ENCODE results near the gene GLE1.

Gene GLE1

GRCh38 chr9:128495296-128495695 lies 9.2 kb upstream of the GLE1 start:
- WGBS, 2 donors (ENCODE audit: extremely low coverage in 2 of 2, insufficient read length in 2 of 2, insufficient replicate concordance in 1 of 2), result no CpG with 5 or more reads among the region's 1 CpG

GRCh38 chr9:128495804-128496417 lies 8.6 kb upstream of the GLE1 start:
- H2AFZ ChIP-seq (ENCODE audit: low read length), result no peak overlapping the region
- no peak overlapping the region for H4K8ac ChIP-seq (ENCODE audit: low read depth, low read length)
- no peak for DNase-seq (ENCODE audit: low spot score)
- no peak overlapping the region for H3K27ac ChIP-seq (replicated peaks; ENCODE audit: low read length)
- no peak overlapping the region for H3K18ac ChIP-seq (ENCODE audit: low read length)
- H3K14ac ChIP-seq (ENCODE audit: low read length), result no peak overlapping the region
- H2BK120ac ChIP-seq (ENCODE audit: low read depth, low read length), result no peak overlapping the region
- no peak overlapping the region for H3K4ac ChIP-seq (ENCODE audit: low read length)
- no peak overlapping the region for H4K91ac ChIP-seq (ENCODE audit: low read depth, low read length, poor library complexity)
- H2BK5ac ChIP-seq (ENCODE audit: low read length), result no peak overlapping the region
- H3K27me3 ChIP-seq (ENCODE audit: control insufficient read depth in 3 of 3, insufficient read depth in 3 of 3, low read depth in 1 of 3, low read length in 3 of 3), result no peaks in the 10 kb centered on the region
- no peak overlapping the region for H3K4me2 ChIP-seq (ENCODE audit: insufficient read depth, low read length, poor library complexity, severe bottlenecking)
- no peak overlapping the region for H2BK12ac ChIP-seq (ENCODE audit: low read length)
- H3K79me1 ChIP-seq (ENCODE audit: low read depth, low read length), result no peaks in the 10 kb centered on the region
- H3K9ac ChIP-seq (ENCODE audit: low read depth, low read length, poor library complexity), result no peak overlapping the region
- peaks cover 42 to 95% of the 10 kb centered on the region in 2 donors for H3K36me3 ChIP-seq (replicated peaks in 1 of 2; ENCODE audit: control insufficient read depth in 2 of 2, insufficient read depth in 2 of 2, low read length in 2 of 2)
- no peaks in the 10 kb centered on the region for H3K4me1 ChIP-seq (ENCODE audit: control insufficient read depth in 2 of 2, insufficient read depth in 1 of 2, low read depth in 1 of 2, low read length in 2 of 2)
- H3K9me3 ChIP-seq (replicated peaks in 1 of 2; ENCODE audit: control insufficient read depth in 2 of 2, insufficient read depth in 1 of 2, low read depth in 1 of 2, low read length in 2 of 2), result no peaks in the 10 kb centered on the region
- H3K23ac ChIP-seq (ENCODE audit: low read depth, low read length, poor library complexity), result no peak overlapping the region
- WGBS, 2 donors (ENCODE audit: extremely low coverage in 2 of 2, insufficient read length in 2 of 2, insufficient replicate concordance in 1 of 2), result no CpG with 5 or more reads among the region's 6 CpGs
- no peak overlapping the region for H2AK5ac ChIP-seq (ENCODE audit: low read depth, low read length)
- no peak overlapping the region for H2BK15ac ChIP-seq (ENCODE audit: low read length)
- H3K4me3 ChIP-seq (ENCODE audit: low read length in 2 of 2), result no peak overlapping the region

More at GRCh38 chr9:128495296-128495695, 9.2 kb upstream of the GLE1 start:
- no peak for DNase-seq (ENCODE audit: low spot score)
- Histone ChIP-seq H3K27me3 (ENCODE audit: control insufficient read depth in 3 of 3, insufficient read depth in 3 of 3, low read depth in 1 of 3, low read length in 3 of 3) (no peaks in the 10 kb centered on the region), H3K4me3 (ENCODE audit: low read length in 2 of 2) (no peak overlapping the region), H4K91ac (ENCODE audit: low read depth, low read length, poor library complexity) (no peak overlapping the region), H3K14ac (ENCODE audit: low read length) (no peak overlapping the region), H2AK5ac (ENCODE audit: low read depth, low read length) (no peak overlapping the region), H2AFZ (ENCODE audit: low read length) (no peak overlapping the region), H3K27ac (replicated peaks; ENCODE audit: low read length) (no peak overlapping the region), H2BK12ac (ENCODE audit: low read length) (no peak overlapping the region), H3K23ac (ENCODE audit: low read depth, low read length, poor library complexity) (no peak overlapping the region), H3K4me1 (ENCODE audit: control insufficient read depth in 2 of 2, insufficient read depth in 1 of 2, low read depth in 1 of 2, low read length in 2 of 2) (no peaks in the 10 kb centered on the region), H2BK5ac (ENCODE audit: low read length) (no peak overlapping the region), H3K36me3 (replicated peaks in 1 of 2; ENCODE audit: control insufficient read depth in 2 of 2, insufficient read depth in 2 of 2, low read length in 2 of 2) (peaks cover 42 to 95% of the 10 kb centered on the region in 2 donors), H3K18ac (ENCODE audit: low read length) (no peak overlapping the region), H2BK15ac (ENCODE audit: low read length) (no peak overlapping the region), H4K8ac (ENCODE audit: low read depth, low read length) (no peak overlapping the region), H3K9ac (ENCODE audit: low read depth, low read length, poor library complexity) (no peak overlapping the region), H3K9me3 (replicated peaks in 1 of 2; ENCODE audit: control insufficient read depth in 2 of 2, insufficient read depth in 1 of 2, low read depth in 1 of 2, low read length in 2 of 2) (no peaks in the 10 kb centered on the region), H2BK120ac (ENCODE audit: low read depth, low read length) (no peak overlapping the region), H3K4me2 (ENCODE audit: insufficient read depth, low read length, poor library complexity, severe bottlenecking) (no peak overlapping the region), H3K4ac (ENCODE audit: low read length) (no peak overlapping the region), H3K79me1 (ENCODE audit: low read depth, low read length) (no peaks in the 10 kb centered on the region)

DNA sequence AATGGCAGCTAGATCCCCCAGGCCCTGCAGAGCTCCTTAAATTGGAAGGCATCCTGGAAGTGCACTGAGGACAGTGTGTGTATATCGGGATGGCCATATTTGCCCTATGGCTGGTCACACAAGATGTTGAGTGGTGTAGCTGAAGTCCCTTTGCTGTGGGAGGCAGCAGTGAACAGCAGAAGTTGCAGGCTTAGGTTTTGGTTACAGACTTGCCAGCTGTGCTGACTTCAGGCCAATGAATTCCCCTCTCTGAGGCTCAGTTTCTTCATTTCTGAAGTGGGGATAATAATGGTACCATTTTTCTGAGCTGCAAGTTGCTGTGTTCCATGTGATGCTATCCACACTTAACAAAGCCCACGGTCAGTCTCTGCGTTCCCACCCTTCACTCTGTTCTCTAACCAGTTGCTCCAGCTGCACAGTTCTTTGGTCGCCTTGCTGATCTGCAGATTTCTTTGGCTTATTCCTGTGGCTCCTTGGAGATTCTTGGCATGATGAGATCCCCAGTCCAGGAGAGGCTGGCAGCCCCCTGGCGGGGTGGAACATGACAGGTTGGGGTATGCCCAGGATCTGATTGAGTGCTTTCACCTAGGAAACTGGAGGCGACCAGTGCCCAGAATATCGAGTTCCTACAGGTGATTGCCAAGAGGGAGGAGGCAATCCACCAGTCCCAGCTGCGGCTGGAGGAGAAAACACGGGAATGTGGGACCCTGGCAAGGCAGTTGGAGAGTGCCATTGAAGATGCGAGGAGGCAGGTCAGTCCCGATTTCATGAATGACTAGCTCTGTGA lies 6.5 kb upstream of the GLE1 start:
- Histone ChIP-seq H3K9me3 (replicated peaks in 1 of 2; ENCODE audit: control insufficient read depth in 2 of 2, insufficient read depth in 1 of 2, low read depth in 1 of 2, low read length in 2 of 2) (no peaks in the 10 kb centered on the region), H3K9ac (ENCODE audit: low read depth, low read length, poor library complexity) (no peak overlapping the region), H2BK5ac (ENCODE audit: low read length) (no peak overlapping the region), H4K8ac (ENCODE audit: low read depth, low read length) (no peak overlapping the region), H3K36me3 (replicated peaks in 1 of 2; ENCODE audit: control insufficient read depth in 2 of 2, insufficient read depth in 2 of 2, low read length in 2 of 2) (peaks cover 40 to 94% of the 10 kb centered on the region in 2 donors), H2AK5ac (ENCODE audit: low read depth, low read length) (no peak overlapping the region), H2BK120ac (ENCODE audit: low read depth, low read length) (no peak overlapping the region), H3K14ac (ENCODE audit: low read length) (no peak overlapping the region), H3K27me3 (ENCODE audit: control insufficient read depth in 3 of 3, insufficient read depth in 3 of 3, low read depth in 1 of 3, low read length in 3 of 3) (no peaks in the 10 kb centered on the region), H4K91ac (ENCODE audit: low read depth, low read length, poor library complexity) (no peak overlapping the region), H3K23ac (ENCODE audit: low read depth, low read length, poor library complexity) (no peak overlapping the region), H3K27ac (replicated peaks; ENCODE audit: low read length) (no peak overlapping the region), H3K4ac (ENCODE audit: low read length) (no peak overlapping the region), H2BK15ac (ENCODE audit: low read length) (no peak overlapping the region), H2BK12ac (ENCODE audit: low read length) (no peak overlapping the region), H3K4me1 (ENCODE audit: control insufficient read depth in 2 of 2, insufficient read depth in 1 of 2, low read depth in 1 of 2, low read length in 2 of 2) (no peaks in the 10 kb centered on the region), H3K18ac (ENCODE audit: low read length) (no peak overlapping the region), H2AFZ (ENCODE audit: low read length) (no peak overlapping the region), H3K79me1 (ENCODE audit: low read depth, low read length) (no peaks in the 10 kb centered on the region), H3K4me3 (ENCODE audit: low read length in 2 of 2) (no peak overlapping the region), H3K4me2 (ENCODE audit: insufficient read depth, low read length, poor library complexity, severe bottlenecking) (no peak overlapping the region)
- no peak for DNase-seq (ENCODE audit: low spot score)
- no CpG with 5 or more reads among the region's 11 CpGs for WGBS, 2 donors (ENCODE audit: extremely low coverage in 2 of 2, insufficient read length in 2 of 2, insufficient replicate concordance in 1 of 2)

DNA sequence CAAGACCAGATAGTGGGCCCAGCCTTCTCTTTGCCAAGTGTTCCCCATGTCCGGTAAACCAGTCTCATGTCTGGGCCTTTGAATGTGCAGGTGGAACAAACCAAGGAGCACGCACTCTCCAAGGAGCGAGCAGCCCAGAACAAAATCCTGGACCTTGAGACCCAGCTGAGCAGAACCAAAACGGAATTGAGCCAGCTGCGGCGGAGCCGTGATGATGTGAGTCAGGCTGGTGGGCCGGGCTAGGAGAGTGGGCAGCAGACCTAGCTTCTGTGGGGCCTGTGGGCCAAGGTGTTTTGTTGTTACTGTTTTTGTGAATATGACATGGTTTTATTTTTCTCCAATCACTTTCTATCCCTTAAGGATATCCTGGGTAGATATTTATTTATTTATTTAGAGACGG lies 5.6 kb upstream of the GLE1 start:
- Histone ChIP-seq H3K4me1 (ENCODE audit: control insufficient read depth in 2 of 2, insufficient read depth in 1 of 2, low read depth in 1 of 2, low read length in 2 of 2) (peaks cover 0 to 2% of the 10 kb centered on the region in 2 donors), H2BK12ac (ENCODE audit: low read length) (no peak overlapping the region), H3K27me3 (ENCODE audit: control insufficient read depth in 3 of 3, insufficient read depth in 3 of 3, low read depth in 1 of 3, low read length in 3 of 3) (no peaks in the 10 kb centered on the region), H3K9ac (ENCODE audit: low read depth, low read length, poor library complexity) (no peak overlapping the region), H2BK15ac (ENCODE audit: low read length) (no peak overlapping the region), H2BK5ac (ENCODE audit: low read length) (no peak overlapping the region), H3K79me1 (ENCODE audit: low read depth, low read length) (no peaks in the 10 kb centered on the region), H3K4me2 (ENCODE audit: insufficient read depth, low read length, poor library complexity, severe bottlenecking) (no peak overlapping the region), H3K4me3 (ENCODE audit: low read length in 2 of 2) (no peak overlapping the region), H3K23ac (ENCODE audit: low read depth, low read length, poor library complexity) (no peak overlapping the region), H3K27ac (replicated peaks; ENCODE audit: low read length) (no peak overlapping the region), H3K4ac (ENCODE audit: low read length) (no peak overlapping the region), H4K91ac (ENCODE audit: low read depth, low read length, poor library complexity) (no peak overlapping the region), H4K8ac (ENCODE audit: low read depth, low read length) (no peak overlapping the region), H2AFZ (ENCODE audit: low read length) (no peak overlapping the region), H3K18ac (ENCODE audit: low read length) (no peak overlapping the region), H3K14ac (ENCODE audit: low read length) (no peak overlapping the region), H2AK5ac (ENCODE audit: low read depth, low read length) (no peak overlapping the region), H2BK120ac (ENCODE audit: low read depth, low read length) (no peak overlapping the region), H3K36me3 (replicated peaks in 1 of 2; ENCODE audit: control insufficient read depth in 2 of 2, insufficient read depth in 2 of 2, low read length in 2 of 2) (peaks cover 38 to 88% of the 10 kb centered on the region in 2 donors), H3K9me3 (replicated peaks in 1 of 2; ENCODE audit: control insufficient read depth in 2 of 2, insufficient read depth in 1 of 2, low read depth in 1 of 2, low read length in 2 of 2) (no peaks in the 10 kb centered on the region)
- WGBS, 2 donors (ENCODE audit: extremely low coverage in 2 of 2, insufficient read length in 2 of 2, insufficient replicate concordance in 1 of 2), result no CpG with 5 or more reads among the region's 9 CpGs
- DNase-seq (ENCODE audit: low spot score), result no peak

Measured in neuronal stem cell (in vitro differentiated cells).